GM21381 (cell line): ENCODE data around the gene MSH3.
A peak's percentile ranks its signal among the peaks of the same experiment; 100 is the strongest.
"Not testable (repeated sequence)": the region's sequence is repeated elsewhere in the genome, so short reads cannot be mapped to it uniquely, and the experiment has no call there.

Source experiments
- ATAC-seq: cut with Tn5 transposase; IDR thresholded peaks from one replicate; pipeline ENCODE4 v1.9.1; 2021; ENCODE audit warnings: mild to moderate bottlenecking, moderate library complexity; ENCODE audit not compliant: unreplicated experiment

MSH3 gene

DNA sequence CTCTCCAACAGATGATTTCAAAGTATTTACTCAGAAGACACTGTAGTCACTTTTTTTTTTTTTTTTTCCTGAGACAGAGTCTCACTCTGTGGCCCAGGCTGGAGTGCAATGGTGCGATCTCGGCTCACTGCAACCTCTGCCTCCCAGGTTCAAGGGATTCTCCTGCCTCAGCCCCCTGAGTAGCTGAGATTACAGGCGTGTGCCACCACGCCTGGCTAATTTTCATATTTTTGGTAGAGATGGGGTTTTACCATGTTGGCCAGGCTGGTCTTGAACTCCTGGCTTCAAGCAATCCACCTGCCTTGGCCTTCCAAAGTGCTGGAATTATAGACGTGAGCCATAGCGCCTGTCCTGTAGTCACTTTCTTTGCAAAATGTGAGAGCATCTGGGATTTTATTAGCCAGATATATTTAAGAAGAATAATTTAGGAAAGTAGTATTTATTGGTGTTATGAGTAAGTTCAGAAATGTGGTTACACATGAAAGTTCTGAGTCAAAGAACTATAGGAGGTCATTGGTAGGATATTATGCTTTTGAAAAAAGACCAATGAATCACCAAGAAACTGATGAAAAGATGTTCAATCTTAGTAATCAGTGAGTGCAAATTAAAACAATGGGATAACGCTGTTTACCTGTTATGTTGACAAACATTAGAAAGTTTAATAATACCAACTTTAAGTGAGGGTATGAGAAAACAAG, 135.0 kb downstream of the MSH3 start:
- ATAC-seq, result not testable (repeated sequence)

DNA sequence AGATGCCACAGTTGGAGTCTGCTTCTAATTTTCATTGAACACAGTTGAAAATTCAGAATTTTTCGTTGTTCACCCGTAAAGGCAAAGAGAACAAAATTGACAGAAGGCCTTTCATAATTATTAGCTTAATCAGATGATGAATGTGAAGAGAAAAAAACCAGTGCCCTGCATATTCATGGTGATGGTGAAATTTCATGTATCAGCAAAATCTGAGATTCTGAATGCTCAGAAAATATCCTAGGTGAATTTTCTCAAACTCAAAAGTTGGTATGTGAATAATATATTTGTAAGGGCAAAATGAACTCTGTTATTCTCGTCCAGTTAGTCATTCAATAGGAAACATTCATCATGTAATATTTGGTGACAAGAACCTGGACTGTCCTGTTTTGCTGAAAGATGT, 136.2 kb downstream of the MSH3 start:
- no peak for ATAC-seq

GRCh38 chr5:80793354-80793753, 138.9 kb downstream of the MSH3 start:
- ATAC-seq, result no peak

DNA sequence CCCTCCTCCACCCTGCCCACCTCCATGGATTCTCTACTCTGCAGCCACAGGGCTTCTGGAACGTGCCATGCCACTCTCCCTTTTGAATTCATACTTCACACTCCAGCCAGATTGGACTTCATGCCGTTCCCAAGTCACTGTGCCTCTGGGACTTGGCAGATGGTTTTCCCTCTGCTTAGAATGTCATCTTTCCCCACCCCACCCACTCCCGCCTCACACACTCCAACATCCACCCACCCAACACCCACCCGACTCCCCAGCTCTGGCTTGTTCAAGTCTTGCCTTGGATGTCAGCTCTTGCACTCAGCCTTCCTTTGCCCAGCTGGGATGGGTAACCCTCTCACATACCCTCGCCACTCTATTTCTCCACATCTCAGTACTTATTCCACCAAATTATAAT, 142.4 kb downstream of the MSH3 start:
- no peak for ATAC-seq

DNA sequence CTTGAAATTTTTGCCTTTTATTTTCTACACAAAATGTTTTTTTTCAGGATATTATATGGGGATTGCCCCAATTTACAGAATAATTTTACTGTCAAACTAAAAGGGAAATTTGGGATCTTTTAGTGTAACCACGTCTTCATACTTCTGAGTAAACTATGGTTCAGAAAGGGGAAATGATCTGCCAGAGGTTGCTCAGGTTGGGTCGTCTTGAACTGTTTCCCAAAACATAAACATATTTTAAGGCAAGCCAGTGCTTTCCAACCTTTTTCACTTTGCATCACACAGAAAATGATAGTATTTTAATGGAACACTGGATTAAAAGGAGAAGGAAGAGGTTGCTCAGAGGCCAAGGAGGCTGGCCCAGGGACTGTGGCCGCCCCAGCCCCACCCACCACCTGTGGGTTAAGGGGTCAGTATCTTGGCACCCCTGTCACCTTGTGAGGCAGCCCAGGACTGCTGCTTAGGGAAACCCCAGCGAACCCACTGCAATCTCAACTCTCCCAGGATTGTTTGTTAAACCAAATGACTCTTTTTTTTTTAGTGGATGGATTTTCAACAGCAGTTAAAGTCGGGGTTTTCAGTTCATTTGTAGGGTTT, 143.1 kb downstream of the MSH3 start:
- no peak for ATAC-seq

DNA sequence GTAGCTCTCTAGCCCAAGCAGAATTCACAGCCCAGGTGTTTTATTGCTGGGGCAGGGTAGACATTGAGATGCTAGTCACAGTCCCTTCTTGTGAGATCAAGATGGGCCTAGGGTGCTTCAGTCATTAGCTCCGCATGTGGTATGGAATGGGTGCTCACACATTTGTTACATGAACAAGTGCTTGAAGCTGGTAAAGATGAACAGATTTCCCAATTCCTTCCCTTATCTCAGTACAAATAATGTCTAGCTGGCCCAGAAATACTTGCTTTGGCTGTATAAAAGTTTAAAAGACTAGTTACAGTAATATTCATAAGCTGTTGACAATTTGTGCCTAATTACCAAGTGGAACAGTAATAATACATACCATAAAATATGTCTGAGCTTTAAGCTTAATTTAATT, 143.7 kb downstream of the MSH3 start:
- no peak for ATAC-seq

DNA sequence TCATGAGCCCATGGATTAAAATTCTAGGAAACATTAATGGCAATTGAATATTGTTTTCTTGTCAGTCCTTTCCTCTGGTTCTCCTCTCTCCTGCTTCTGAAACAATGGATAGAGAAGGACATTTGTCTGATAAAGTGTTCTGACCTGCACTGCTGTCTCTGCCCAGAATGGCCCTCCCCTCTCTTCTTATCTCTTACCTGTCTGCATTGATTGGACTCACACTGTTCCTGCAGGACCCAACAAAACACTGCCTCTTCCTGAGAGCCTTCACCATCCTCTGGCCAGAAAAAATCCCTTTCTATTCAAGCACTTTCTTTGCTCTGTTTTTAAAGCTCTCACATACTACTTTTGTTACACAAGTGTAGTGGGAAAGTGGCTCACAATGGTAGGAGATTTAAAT, 144.2 kb downstream of the MSH3 start:
- no peak for ATAC-seq

DNA sequence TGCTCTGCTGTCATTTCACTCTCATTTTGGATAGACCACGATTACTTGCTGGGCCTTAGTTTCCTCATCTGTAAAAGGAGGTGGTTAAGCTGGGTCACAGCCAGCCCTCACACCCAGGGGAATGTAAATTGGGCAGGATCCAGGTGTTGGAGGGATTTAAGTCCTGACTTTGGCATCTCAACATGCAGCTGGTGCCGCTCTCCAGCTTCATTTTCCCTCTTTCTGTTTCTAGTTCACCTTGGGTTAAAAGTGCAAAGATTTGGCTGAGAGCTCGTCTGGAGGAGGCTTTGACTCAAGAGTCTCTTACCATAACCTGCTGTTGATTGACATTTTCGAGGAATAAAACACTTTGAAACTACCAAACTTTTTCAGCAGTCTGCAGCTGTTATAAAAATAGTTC, 144.6 kb downstream of the MSH3 start:
- ATAC-seq, result no peak

GRCh38 chr5:80799573-80799972, 145.1 kb downstream of the MSH3 start:
- no peak for ATAC-seq

- ATAC-seq, result no peak
These were observed 149.9 kb downstream of the MSH3 start for GRCh38 chr5:80804332-80804731.

DNA sequence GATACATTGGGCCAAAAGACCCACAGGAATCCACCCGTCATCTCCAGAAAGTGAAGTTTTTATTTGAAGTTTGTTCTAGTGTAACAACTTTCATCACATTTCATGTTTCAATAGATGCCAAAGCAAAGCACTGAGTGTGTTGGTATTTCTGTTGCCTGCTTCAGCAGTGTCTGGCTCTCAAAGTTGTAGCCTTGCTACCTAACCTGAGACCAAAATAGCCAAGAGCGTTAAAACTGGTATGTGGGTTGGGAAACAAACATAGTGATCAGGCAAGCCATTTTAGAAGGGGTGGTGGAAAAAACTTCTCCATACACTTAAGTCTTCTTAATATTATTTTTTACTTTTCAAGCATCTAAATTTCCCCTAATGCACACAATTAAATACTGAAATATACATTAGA, 150.6 kb downstream of the MSH3 start:
- ATAC-seq, result no peak

DNA sequence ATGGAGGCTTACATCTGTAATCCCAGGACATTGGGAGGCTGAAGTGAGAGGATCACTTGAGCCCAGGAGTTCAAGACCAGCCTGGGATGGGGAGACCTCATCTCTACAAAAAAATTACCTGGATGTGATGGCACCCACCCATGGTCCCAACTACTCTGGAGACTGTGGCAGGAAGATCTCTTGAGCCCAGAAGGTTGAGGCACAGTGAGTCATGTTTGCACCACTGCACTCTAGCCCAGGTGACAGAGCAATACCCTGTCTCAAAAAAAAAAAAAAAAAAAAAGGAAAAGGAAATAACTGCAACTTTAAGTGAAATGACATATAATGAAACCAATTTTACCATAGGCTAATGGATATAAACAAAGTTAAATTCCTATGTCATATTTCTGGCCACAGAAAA, 152.5 kb downstream of the MSH3 start:
- ATAC-seq, result no peak

- no peak for ATAC-seq
These were observed 155.0 kb downstream of the MSH3 start for GRCh38 chr5:80809451-80809850.

DNA sequence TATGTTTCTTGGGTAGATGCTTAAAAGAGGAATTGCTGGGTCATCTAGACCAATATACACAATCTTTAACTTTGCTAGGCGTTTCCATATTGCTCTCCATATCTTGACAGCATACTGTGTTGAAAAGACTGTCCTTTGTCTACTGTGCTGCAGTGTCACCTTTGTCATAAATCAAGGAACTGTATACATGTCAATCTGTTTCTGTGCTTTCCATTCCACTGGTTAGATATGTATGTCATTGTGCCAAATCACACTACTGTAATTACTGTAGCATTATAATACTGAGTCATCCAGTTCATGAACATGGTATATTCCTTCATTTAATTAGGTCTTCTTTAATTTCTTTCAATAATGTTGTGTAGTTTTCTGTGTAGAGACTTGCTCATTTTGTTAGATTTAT, 156.0 kb downstream of the MSH3 start:
- ATAC-seq, result no peak

GRCh38 chr5:80816590-80816989, 162.1 kb downstream of the MSH3 start:
- ATAC-seq, result no peak

DNA sequence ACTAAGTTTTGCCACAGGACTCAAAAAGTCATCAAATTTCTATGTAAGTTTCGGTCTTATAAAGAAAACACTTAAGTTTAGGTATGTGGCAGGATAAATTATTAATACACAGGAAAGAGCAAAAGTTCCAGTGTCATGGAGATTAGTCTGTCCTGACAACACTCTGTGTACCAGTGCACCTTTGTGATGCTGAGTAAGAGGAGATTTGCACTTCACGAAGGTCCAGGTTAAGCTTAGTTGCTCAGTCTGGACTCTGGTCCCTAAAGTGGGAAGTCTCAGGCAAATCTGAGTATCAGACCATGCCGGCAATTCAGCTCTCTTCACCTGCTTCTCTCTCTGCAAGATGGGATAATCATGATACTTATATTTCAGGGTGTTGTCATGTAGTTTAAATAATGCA, 166.2 kb downstream of the MSH3 start:
- no peak for ATAC-seq

DNA sequence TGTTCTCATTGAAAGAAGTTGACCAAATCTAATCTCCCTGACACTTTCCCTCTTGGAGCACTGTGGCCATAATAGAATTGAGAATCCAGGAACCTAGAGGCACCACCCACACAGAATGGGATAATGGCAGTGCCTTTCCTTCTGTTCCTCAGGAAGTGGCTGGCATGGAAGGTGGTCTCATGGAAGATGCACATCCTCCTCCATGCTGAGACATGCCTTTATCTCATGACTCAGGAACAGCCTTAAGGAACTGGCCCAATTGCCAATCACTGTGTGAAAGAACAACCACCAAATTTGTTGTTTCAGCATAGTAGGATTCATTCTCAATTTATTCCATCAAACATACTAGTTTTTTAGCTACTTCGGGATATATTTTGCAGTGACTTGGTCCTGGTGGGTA, 168.2 kb downstream of the MSH3 start:
- no peak for ATAC-seq

DNA sequence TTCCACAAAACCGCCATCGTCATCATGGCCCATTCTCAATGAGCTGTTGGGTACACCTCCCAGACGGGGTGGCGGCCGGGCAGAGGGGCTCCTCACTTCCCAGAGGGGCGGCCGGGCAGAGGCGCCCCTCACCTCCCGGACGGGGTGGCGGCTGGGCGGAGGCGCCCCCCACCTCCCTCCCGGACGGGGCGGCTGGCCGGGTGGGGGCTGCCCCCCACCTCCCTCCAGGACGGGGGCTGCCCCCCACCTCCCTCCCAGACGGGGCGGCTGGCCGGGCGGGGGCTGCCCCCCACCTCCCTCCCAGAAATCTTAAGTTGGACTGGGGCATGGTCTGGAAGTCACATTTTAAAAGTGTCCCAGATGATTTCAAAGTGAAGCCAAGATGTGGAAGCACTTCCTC, 169.7 kb downstream of the MSH3 start:
- ATAC-seq, result not testable (repeated sequence)

DNA sequence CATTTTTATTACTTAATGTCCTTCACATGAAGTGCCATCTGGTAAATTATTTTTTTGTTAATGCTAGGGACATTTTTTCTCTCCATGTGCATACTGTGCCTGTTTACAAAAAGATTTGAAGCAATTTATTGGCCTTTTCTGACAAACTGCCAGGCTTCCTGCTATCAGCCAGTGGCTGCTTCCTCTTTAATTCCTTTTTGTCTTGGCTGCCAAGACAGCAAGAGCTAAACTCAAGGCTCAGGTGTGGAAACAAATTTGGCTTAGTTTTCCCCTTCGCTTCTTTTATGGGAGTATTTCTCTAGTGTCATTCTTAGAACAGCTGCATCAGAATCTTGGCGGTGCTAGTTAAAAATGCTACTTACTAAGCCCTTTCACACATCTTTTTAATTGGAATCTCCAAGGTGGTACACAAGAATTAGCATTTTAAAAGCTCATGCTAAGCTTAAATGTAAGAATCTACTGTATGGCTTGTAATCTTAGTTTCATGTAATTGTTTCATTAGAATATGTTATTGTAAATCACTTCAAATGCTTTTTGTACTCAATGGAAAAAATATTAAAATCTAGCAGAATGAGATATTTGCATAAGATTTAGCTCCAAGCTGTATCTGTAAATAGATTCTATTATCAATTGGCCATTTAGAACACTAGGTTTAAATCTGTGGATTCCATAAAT, 171.5 kb downstream of the MSH3 start:
- no peak for ATAC-seq

GRCh38 chr5:80834710-80835109, 180.3 kb downstream of the MSH3 start:
- ATAC-seq, result no peak

- ATAC-seq, result no peak
These were observed 180.7 kb downstream of the MSH3 start for GRCh38 chr5:80835128-80835527.

GRCh38 chr5:80837679-80838078, 183.2 kb downstream of the MSH3 start:
- ATAC-seq, result peak; percentile 89
